ENCODE data around the gene LGMN.
A peak's percentile ranks its signal among the peaks of the same experiment; 100 is the strongest.

The LGMN gene

GRCh38 chr14:92688434-92689375 lies 59.7 kb downstream of the LGMN start:
- no peak for TF ChIP-seq EGR1 (IDR thresholded peaks at IDR 0.05)
- no peak for TF ChIP-seq RAD21 (IDR thresholded peaks at IDR 0.05; ENCODE audit: low read depth)
- TF ChIP-seq NFIC (IDR thresholded peaks at IDR 0.05) = no peak
- no peak for TF ChIP-seq CREB1 (IDR thresholded peaks at IDR 0.05; ENCODE audit: low read depth)
- TF ChIP-seq CEBPB (IDR thresholded peaks at IDR 0.05) = no peak
- no peak for TF ChIP-seq USF1 (IDR thresholded peaks at IDR 0.05)
- TF ChIP-seq TAF1 (IDR thresholded peaks at IDR 0.05; ENCODE audit: low read depth) = no peak
- TF ChIP-seq MAX (IDR thresholded peaks at IDR 0.05) = no peak
- no peak for TF ChIP-seq EP300 (IDR thresholded peaks at IDR 0.05; ENCODE audit: borderline replicate concordance)
- TF ChIP-seq TEAD4 (IDR thresholded peaks at IDR 0.05) = no peak
- no peak for TF ChIP-seq ZBTB7A (IDR thresholded peaks at IDR 0.05; ENCODE audit: low read depth)
- TF ChIP-seq REST (IDR thresholded peaks at IDR 0.05; ENCODE audit: low read depth) = no peak
- no peak for TF ChIP-seq YY1 (IDR thresholded peaks at IDR 0.05; ENCODE audit: low read depth)
- TF ChIP-seq FOXM1 (IDR thresholded peaks at IDR 0.05; ENCODE audit: borderline replicate concordance, low read depth) = no peak
- TF ChIP-seq TCF12 (IDR thresholded peaks at IDR 0.05; ENCODE audit: low read depth) = no peak

GRCh38 chr14:92687681-92688433 lies 60.6 kb downstream of the LGMN start:
- TF ChIP-seq ZBTB7A (IDR thresholded peaks at IDR 0.05; ENCODE audit: low read depth) = no peak
- no peak for TF ChIP-seq TCF12 (IDR thresholded peaks at IDR 0.05; ENCODE audit: low read depth)
- no peak for TF ChIP-seq REST (IDR thresholded peaks at IDR 0.05; ENCODE audit: low read depth)
- no peak for TF ChIP-seq NFIC (IDR thresholded peaks at IDR 0.05)
- no peak for TF ChIP-seq YY1 (IDR thresholded peaks at IDR 0.05; ENCODE audit: low read depth)
- TF ChIP-seq TAF1 (IDR thresholded peaks at IDR 0.05; ENCODE audit: low read depth) = no peak
- no peak for TF ChIP-seq MAX (IDR thresholded peaks at IDR 0.05)
- no peak for TF ChIP-seq TEAD4 (IDR thresholded peaks at IDR 0.05)
- TF ChIP-seq USF1 (IDR thresholded peaks at IDR 0.05) = no peak
- no peak for TF ChIP-seq FOXM1 (IDR thresholded peaks at IDR 0.05; ENCODE audit: borderline replicate concordance, low read depth)

GRCh38 chr14:92686900-92687427 lies 61.5 kb downstream of the LGMN start:
- TF ChIP-seq RAD21 (IDR thresholded peaks at IDR 0.05; ENCODE audit: low read depth) (peak; percentile 77), CREB1 (IDR thresholded peaks at IDR 0.05; ENCODE audit: low read depth) (no peak), MAX (IDR thresholded peaks at IDR 0.05) (0 out of 2 replicates have a peak, but pooled peaks have one; percentile 48), YY1 (IDR thresholded peaks at IDR 0.05; ENCODE audit: low read depth) (0 out of 2 replicates have a peak, but pooled peaks have one; percentile 41)

- no peak for TF ChIP-seq EP300 (IDR thresholded peaks at IDR 0.05; ENCODE audit: borderline replicate concordance)
- no peak for TF ChIP-seq USF1 (IDR thresholded peaks at IDR 0.05)
- no peak for TF ChIP-seq EGR1 (IDR thresholded peaks at IDR 0.05)
- TF ChIP-seq FOXM1 (IDR thresholded peaks at IDR 0.05; ENCODE audit: borderline replicate concordance, low read depth) = no peak
- TF ChIP-seq MAX (IDR thresholded peaks at IDR 0.05) = no peak
- TF ChIP-seq YY1 (IDR thresholded peaks at IDR 0.05; ENCODE audit: low read depth) = no peak
- no peak for TF ChIP-seq TEAD4 (IDR thresholded peaks at IDR 0.05)
- no peak for TF ChIP-seq CREB1 (IDR thresholded peaks at IDR 0.05; ENCODE audit: low read depth)
- TF ChIP-seq CEBPB (IDR thresholded peaks at IDR 0.05) = no peak
- TF ChIP-seq RAD21 (IDR thresholded peaks at IDR 0.05; ENCODE audit: low read depth) = no peak
- no peak for TF ChIP-seq TCF12 (IDR thresholded peaks at IDR 0.05; ENCODE audit: low read depth)
- no peak for TF ChIP-seq NFIC (IDR thresholded peaks at IDR 0.05)
- TF ChIP-seq REST (IDR thresholded peaks at IDR 0.05; ENCODE audit: low read depth) = no peak
- no peak for TF ChIP-seq TAF1 (IDR thresholded peaks at IDR 0.05; ENCODE audit: low read depth)
These were observed 62.0 kb downstream of the LGMN start for GRCh38 chr14:92686411-92686899.

Measured in Ishikawa (cell line).